A673 (cell line): ENCODE results near the gene SEMA5B. TPM values are rescaled to one million over a fixed set of nuclear protein-coding genes. Genes with fewer than 3 reads are reported as not detected.

Experiments used
- BruUV-seq: library from RNA; stranded (reverse); fragments of 400-500 nt; replicated peaks from 2 replicates; lab custom pipeline; 2021; lab: Mats Ljungman, UMichigan
- CTCF ChIA-PET: fragments of 300-600 bp; sonication (Branson Sonifier 250); formaldehyde crosslinking; loops from one replicate; lab custom pipeline; 2022; ENCODE audit warnings: antibody characterized with exemption; lab: Charles Lee
- POLR2A ChIA-PET: fragments of 300-600 bp; sonication (Branson Sonifier 250); formaldehyde crosslinking; loops from one replicate; lab custom pipeline; 2022; ENCODE audit warnings: antibody characterized with exemption; ENCODE audit not compliant: low non-redundant PET; lab: Charles Lee
- DNase-seq: peaks from one replicate; pipeline ENCODE4 v3.0.0-alpha.2; 2015; ENCODE audit warnings: low spot score
- H3K27ac ChIP-seq: fragments of 200-600 bp; sonication (generic); 2 replicates; pipeline ENCODE4 v1.5.1; 2016; ENCODE audit warnings: mixed run types, low read depth, mild to moderate bottlenecking, mixed read lengths, antibody characterized with exemption, low read length; ENCODE audit not compliant: poor library complexity, severe bottlenecking
- H3K27me3 ChIP-seq: fragments of 200-600 bp; sonication (generic); replicated peaks from 2 replicates; pipeline ENCODE4 v1.6.1; 2017; ENCODE audit warnings: mixed run types, low read depth, mild to moderate bottlenecking, mixed read lengths, antibody characterized with exemption, low read length; ENCODE audit not compliant: insufficient read depth, poor library complexity
- H3K36me3 ChIP-seq: fragments of 200-600 bp; sonication (generic); 2 replicates; pipeline ENCODE4 v1.6.1; 2016; ENCODE audit warnings: mixed run types, mild to moderate bottlenecking, mixed read lengths, antibody characterized with exemption, low read length; ENCODE audit not compliant: insufficient read depth, poor library complexity, severe bottlenecking
- H3K4me1 ChIP-seq: fragments of 200-600 bp; sonication (generic); 2 replicates; pipeline ENCODE4 v1.6.1; 2017; ENCODE audit warnings: mixed run types, mild to moderate bottlenecking, mixed read lengths, antibody characterized with exemption, low read length; ENCODE audit not compliant: insufficient read depth, poor library complexity, severe bottlenecking
- H3K4me3 ChIP-seq: fragments of 200-600 bp; sonication (generic); 2 replicates; pipeline ENCODE4 v1.5.1; 2016; ENCODE audit warnings: low read depth, mixed run types, mild to moderate bottlenecking, mixed read lengths, low read length; ENCODE audit not compliant: poor library complexity, severe bottlenecking
- H3K9me3 ChIP-seq: fragments of 200-600 bp; sonication (generic); 2 replicates; pipeline ENCODE4 v1.6.1; 2016; ENCODE audit warnings: mixed run types, low read depth, mild to moderate bottlenecking, mixed read lengths, antibody characterized with exemption, low read length; ENCODE audit not compliant: poor library complexity, severe bottlenecking
- CTCF ChIP-seq: fragments of 300-800, 200-600 bp; sonication (generic); conservative IDR thresholded peaks from 2 replicates; pipeline ENCODE4 v1.5.1; 2017; ENCODE audit warnings: low read depth, mild to moderate bottlenecking, antibody characterized with exemption, low read length, moderate library complexity, mixed read lengths
- EZH2 ChIP-seq: fragments of 200-600 bp; sonication (generic); IDR thresholded peaks from 2 replicates; pipeline ENCODE4 v1.6.1; 2017; ENCODE audit warnings: borderline replicate concordance, low read depth, mild to moderate bottlenecking, mixed read lengths, antibody characterized with exemption, low read length; ENCODE audit not compliant: poor library complexity, severe bottlenecking
- intact Hi-C: fragments of 100-400 bp; cut with micrococcal nuclease; formaldehyde crosslinking; loops from one replicate; pipeline ENCODE4 v1.10.0; 2022; ENCODE audit not compliant: unreplicated experiment
- total RNA-seq: library from RNA; stranded (reverse); gene quantifications from 2 replicates; pipeline ENCODE4 v1.2.3, GENCODE V29; 2021

Gene SEMA5B
- total RNA-seq, 1 experiment from 2014 or later = 7.6 TPM

GRCh38 chr3:122868322-122868721, 159.2 kb downstream of the SEMA5B start:
- intact Hi-C loops = no loop called here
- BruUV-seq = no TSS peak
- no peak overlapping the region for H3K27ac ChIP-seq
- no peaks in the 10 kb centered on the region for H3K27me3 ChIP-seq
- H3K9me3 ChIP-seq = no peaks in the 10 kb centered on the region
- H3K4me3 ChIP-seq = no peak overlapping the region
- ChIA-PET POLR2A (no interaction called here), CTCF (no interaction called here)
- no peak for DNase-seq
- no peaks in the 10 kb centered on the region for H3K4me1 ChIP-seq
- TF ChIP-seq EZH2 (no peak), CTCF (no peak)
- H3K36me3 ChIP-seq = no peaks in the 10 kb centered on the region

- intact Hi-C loops = no loop called here
- BruUV-seq = no TSS peak
- CTCF ChIA-PET = no interaction called here
- TF ChIP-seq EZH2 (no peak), CTCF (no peak)
- DNase-seq = no peak
- H3K36me3 ChIP-seq = no peaks in the 10 kb centered on the region
- no peak overlapping the region for H3K4me3 ChIP-seq
- no peaks in the 10 kb centered on the region for H3K4me1 ChIP-seq
- no peaks in the 10 kb centered on the region for H3K27me3 ChIP-seq
- no peaks in the 10 kb centered on the region for H3K9me3 ChIP-seq
- no peak overlapping the region for H3K27ac ChIP-seq
- POLR2A ChIA-PET = no interaction called here
Observed at GRCh38 chr3:122864498-122864897, 163.1 kb downstream of the SEMA5B start.

- Histone ChIP-seq H3K27ac (no peak overlapping the region), H3K36me3 (no peaks in the 10 kb centered on the region), H3K4me1 (no peaks in the 10 kb centered on the region), H3K27me3 (no peaks in the 10 kb centered on the region), H3K4me3 (no peak overlapping the region), H3K9me3 (no peaks in the 10 kb centered on the region)
- intact Hi-C loops = no loop called here
- BruUV-seq = no TSS peak
- DNase-seq = no peak
- no peak for TF ChIP-seq EZH2
- TF ChIP-seq CTCF = no peak
- POLR2A ChIA-PET = no interaction called here
- CTCF ChIA-PET = no interaction called here
Observed at GRCh38 chr3:122862381-122862780, 165.2 kb downstream of the SEMA5B start.

Other genes starting within 250 kb of the SEMA5B start
- gene HSPBAP1, start 233.9 kb downstream of the SEMA5B start, total RNA-seq = 8.2 and 8.7 TPM in 2 replicates
- gene SLC49A4, start 232.7 kb downstream of the SEMA5B start, total RNA-seq = 14.1 and 15.2 TPM in 2 replicates
- 28.6 and 33.4 TPM in 2 replicates for gene PDIA5, start 39.3 kb upstream of the SEMA5B start, total RNA-seq
- 21.0 and 21.6 TPM in 2 replicates for gene SEC22A, start 174.2 kb upstream of the SEMA5B start, total RNA-seq